ENCODE data around the gene LRP2. TPM values are rescaled to one million over a fixed set of nuclear protein-coding genes. Genes with fewer than 3 reads are reported as not detected.

Gene LRP2
- total and polyA plus RNA-seq, 4 donors = 0.19 to 5.7 (median 0.40) TPM

- no peaks in the 10 kb centered on the region for H3K4me1 ChIP-seq (ENCODE audit: control insufficient read depth in 4 of 4, insufficient read depth in 4 of 4, low read length in 3 of 4)
Observed at GRCh38 chr2:169109502-169110409, 252.6 kb downstream of the LRP2 start.

GRCh38 chr2:169108099-169108884 is 254.0 kb downstream of the LRP2 start:
- no peak overlapping the region for H3K27ac ChIP-seq (ENCODE audit: low read depth in 1 of 2, low read length in 2 of 2)
- H3K4me3 ChIP-seq (ENCODE audit: low read depth in 1 of 3, low read length in 3 of 3) = no peak overlapping the region
- TF ChIP-seq GABPA (IDR thresholded peaks at IDR 0.05 in 1 of 2, conservative IDR thresholded peaks at IDR 0.05 in 1 of 2) (no peak), HNF4G (IDR thresholded peaks at IDR 0.05) (no peak), REST (IDR thresholded peaks at IDR 0.05) (no peak), SP1 (IDR thresholded peaks at IDR 0.05) (no peak), TAF1 (conservative IDR thresholded peaks at IDR 0.05) (no peak), RAD21 (IDR thresholded peaks at IDR 0.05) (no peak), YY1 (IDR thresholded peaks at IDR 0.05) (no peak), ATF3 (IDR thresholded peaks at IDR 0.05) (no peak)

More at GRCh38 chr2:169109502-169110409, 252.6 kb downstream of the LRP2 start:
- no peak for TF ChIP-seq HNF4G (IDR thresholded peaks at IDR 0.05)
- peak; percentile 93 to 96 for TF ChIP-seq RAD21 (IDR thresholded peaks at IDR 0.05)
- TF ChIP-seq NR2F2 (IDR thresholded peaks at IDR 0.05) = no peak
- TF ChIP-seq GABPA (IDR thresholded peaks at IDR 0.05 in 1 of 2, conservative IDR thresholded peaks at IDR 0.05 in 1 of 2) = no peak
- peak; percentile 95 for TF ChIP-seq CTCF (IDR thresholded peaks at IDR 0.05; ENCODE audit: low read depth, low read length, missing input control)
- no peak for TF ChIP-seq RXRA (IDR thresholded peaks at IDR 0.05)
- no peak for TF ChIP-seq ATF3 (IDR thresholded peaks at IDR 0.05)
- no peak for TF ChIP-seq MAX (IDR thresholded peaks at IDR 0.05)
- no peak for TF ChIP-seq ZBTB33 (IDR thresholded peaks at IDR 0.05)
- DNase-seq (ENCODE audit: low spot score) = peak; percentile 81
- Histone ChIP-seq H3K36me3 (ENCODE audit: control insufficient read depth in 4 of 4, insufficient read depth in 3 of 4, low read depth in 1 of 4, low read length in 3 of 4) (no peaks in the 10 kb centered on the region), H3K9ac (ENCODE audit: low read depth in 1 of 2, low read length in 2 of 2) (no peak overlapping the region), H3K4me3 (ENCODE audit: low read depth in 1 of 3, low read length in 3 of 3) (no peak overlapping the region), H3K27me3 (ENCODE audit: control insufficient read depth in 4 of 4, insufficient read depth in 4 of 4, low read length in 3 of 4) (no peaks in the 10 kb centered on the region), H3K9me3 (ENCODE audit: control insufficient read depth in 4 of 4, low read length in 3 of 4) (no peaks in the 10 kb centered on the region), H3K27ac (ENCODE audit: low read depth in 1 of 2, low read length in 2 of 2) (no peak overlapping the region)
- 48% methylated on average over 21 of the region's 21 CpGs for WGBS

More at GRCh38 chr2:169108099-169108884, 254.0 kb downstream of the LRP2 start:
- Histone ChIP-seq H3K9ac (ENCODE audit: low read depth in 1 of 2, low read length in 2 of 2) (no peak overlapping the region), H3K36me3 (ENCODE audit: control insufficient read depth in 4 of 4, insufficient read depth in 3 of 4, low read depth in 1 of 4, low read length in 3 of 4) (no peaks in the 10 kb centered on the region), H3K9me3 (ENCODE audit: control insufficient read depth in 4 of 4, low read length in 3 of 4) (no peaks in the 10 kb centered on the region), H3K4me1 (ENCODE audit: control insufficient read depth in 4 of 4, insufficient read depth in 4 of 4, low read length in 3 of 4) (no peaks in the 10 kb centered on the region), H3K27me3 (ENCODE audit: control insufficient read depth in 4 of 4, insufficient read depth in 4 of 4, low read length in 3 of 4) (no peaks in the 10 kb centered on the region)
- no peak for DNase-seq (ENCODE audit: low spot score)
- WGBS = 59% methylated on average over 3 of the region's 3 CpGs

Data from liver (tissue), 9 donors.